HG02981 (cell line): ENCODE measurements around the gene CARD19.
"Not testable (repeated sequence)": the region's sequence is repeated elsewhere in the genome, so short reads cannot be mapped to it uniquely, and the experiment has no call there.

ENCODE experiments used
- ATAC-seq: cut with Tn5 transposase; IDR thresholded peaks from one replicate; pipeline ENCODE4 v1.9.1; 2021; ENCODE audit warnings: mild to moderate bottlenecking, moderate library complexity; ENCODE audit not compliant: unreplicated experiment

Gene CARD19

GRCh38 chr9:93099551-93100275 lies 3.7 kb downstream of the CARD19 start:
- ATAC-seq: no peak

- ATAC-seq: no peak
These were observed 4.2 kb downstream of the CARD19 start for GRCh38 chr9:93100276-93100636.

- not testable (repeated sequence) for ATAC-seq
These were observed 5.1 kb downstream of the CARD19 start for GRCh38 chr9:93101086-93101485.

GRCh38 chr9:93105620-93106019 lies 9.6 kb downstream of the CARD19 start:
- no peak for ATAC-seq

GRCh38 chr9:93107151-93107824 lies 11.3 kb downstream of the CARD19 start:
- no peak for ATAC-seq

- no peak for ATAC-seq
These were observed 11.8 kb downstream of the CARD19 start for GRCh38 chr9:93107825-93108161.

GRCh38 chr9:93108291-93109041 lies 12.4 kb downstream of the CARD19 start:
- ATAC-seq: no peak

GRCh38 chr9:93110311-93110855 lies 14.4 kb downstream of the CARD19 start:
- ATAC-seq: no peak

GRCh38 chr9:93111001-93111370 lies 15.0 kb downstream of the CARD19 start:
- no peak for ATAC-seq

GRCh38 chr9:93111371-93112115 lies 15.5 kb downstream of the CARD19 start:
- no peak for ATAC-seq

GRCh38 chr9:93112116-93112863 lies 16.3 kb downstream of the CARD19 start:
- no peak for ATAC-seq

- no peak for ATAC-seq
These were observed 16.9 kb downstream of the CARD19 start for GRCh38 chr9:93112864-93113389.

- ATAC-seq: no peak
These were observed 18.4 kb downstream of the CARD19 start for GRCh38 chr9:93114169-93114983.

- ATAC-seq: no peak
These were observed 18.9 kb downstream of the CARD19 start for GRCh38 chr9:93114984-93115335.

GRCh38 chr9:93115486-93116071 lies 19.6 kb downstream of the CARD19 start:
- no peak for ATAC-seq

GRCh38 chr9:93116072-93116961 lies 20.3 kb downstream of the CARD19 start:
- ATAC-seq: no peak

- not testable (repeated sequence) for ATAC-seq
These were observed 21.5 kb downstream of the CARD19 start for GRCh38 chr9:93117521-93117920.
